ENCODE results near the gene SH2D3C.

The SH2D3C gene

GRCh38 chr9:127778280-127779135 is at the start of gene SH2D3C:
TSS of gene SH2D3C (minus strand) at chr9:127778666. CDS start at chr9:127778627, 39 bp downstream.
- no peak for DNase-seq (ENCODE audit: low read depth)

GRCh38 chr9:127826253-127826913 is 47.9 kb upstream of the SH2D3C start:
- DNase-seq (ENCODE audit: low read depth): no peak

- no peak for DNase-seq (ENCODE audit: low read depth)
These were observed 47.0 kb upstream of the SH2D3C start for GRCh38 chr9:127825319-127826051.

- no peak for DNase-seq (ENCODE audit: low read depth)
These were observed 43.6 kb upstream of the SH2D3C start for GRCh38 chr9:127822108-127822507.

- DNase-seq (ENCODE audit: low read depth): no peak
These were observed 40.1 kb upstream of the SH2D3C start for GRCh38 chr9:127818574-127818973.

GRCh38 chr9:127817881-127818434 is 39.5 kb upstream of the SH2D3C start:
- DNase-seq (ENCODE audit: low read depth): no peak

GRCh38 chr9:127816728-127817127 is 38.3 kb upstream of the SH2D3C start:
- no peak for DNase-seq (ENCODE audit: low read depth)

- no peak for DNase-seq (ENCODE audit: low read depth)
These were observed 37.9 kb upstream of the SH2D3C start for GRCh38 chr9:127816362-127816725.

- no peak for DNase-seq (ENCODE audit: low read depth)
These were observed 37.3 kb upstream of the SH2D3C start for GRCh38 chr9:127815512-127816361.

GRCh38 chr9:127814619-127815511 is 36.4 kb upstream of the SH2D3C start:
- no peak for DNase-seq (ENCODE audit: low read depth)

GRCh38 chr9:127813686-127814226 is 35.3 kb upstream of the SH2D3C start:
- no peak for DNase-seq (ENCODE audit: low read depth)

GRCh38 chr9:127812936-127813675 is 34.6 kb upstream of the SH2D3C start:
- DNase-seq (ENCODE audit: low read depth): no peak

GRCh38 chr9:127812011-127812410 is 33.5 kb upstream of the SH2D3C start:
- no peak for DNase-seq (ENCODE audit: low read depth)

- no peak for DNase-seq (ENCODE audit: low read depth)
These were observed 32.1 kb upstream of the SH2D3C start for GRCh38 chr9:127810378-127811187.

GRCh38 chr9:127809540-127810377 is 31.3 kb upstream of the SH2D3C start:
- no peak for DNase-seq (ENCODE audit: low read depth)

- no peak for DNase-seq (ENCODE audit: low read depth)
These were observed 30.6 kb upstream of the SH2D3C start for GRCh38 chr9:127809002-127809539.

- DNase-seq (ENCODE audit: low read depth): no peak
These were observed 30.0 kb upstream of the SH2D3C start for GRCh38 chr9:127808347-127809001.

Data from activated gamma-delta T cell treated with anti-CD3 and anti-CD28 coated beads, Interleukin-2, amount 50 U/mL, for 16 hours (primary cell).